ENCODE data around the gene CDC26.

DNA sequence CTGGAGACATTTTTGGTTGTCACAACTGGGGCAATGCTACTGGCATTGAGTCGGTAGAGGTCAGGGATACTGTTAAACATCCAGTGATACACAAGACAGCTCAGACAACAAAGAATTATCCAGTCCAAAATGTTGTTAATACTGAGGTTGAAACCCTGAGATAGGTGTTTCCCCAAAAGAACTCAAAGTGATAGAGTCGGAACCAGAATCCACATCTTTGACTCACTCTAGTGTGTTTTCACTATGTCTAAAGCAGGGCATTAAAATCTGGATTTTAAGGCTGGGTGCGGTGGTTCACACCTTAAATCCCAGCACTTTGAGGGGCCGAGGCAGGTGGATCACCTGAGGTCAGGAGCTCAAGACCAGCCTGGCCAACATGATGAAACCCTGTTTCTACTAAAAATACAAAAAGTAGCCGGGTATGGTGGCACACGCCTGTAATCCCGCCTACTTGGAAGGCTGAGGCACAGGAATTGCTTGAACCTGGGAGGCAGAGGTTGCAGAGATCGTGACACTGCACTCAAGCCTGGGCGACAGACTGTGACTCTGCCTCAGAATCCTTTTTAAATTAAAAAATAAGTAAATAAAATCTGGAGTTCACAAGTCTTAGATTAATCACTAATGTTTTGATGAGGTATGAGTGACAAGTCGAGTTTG lies 37.0 kb downstream of the CDC26 start:
- TF ChIP-seq, protein P1, sequence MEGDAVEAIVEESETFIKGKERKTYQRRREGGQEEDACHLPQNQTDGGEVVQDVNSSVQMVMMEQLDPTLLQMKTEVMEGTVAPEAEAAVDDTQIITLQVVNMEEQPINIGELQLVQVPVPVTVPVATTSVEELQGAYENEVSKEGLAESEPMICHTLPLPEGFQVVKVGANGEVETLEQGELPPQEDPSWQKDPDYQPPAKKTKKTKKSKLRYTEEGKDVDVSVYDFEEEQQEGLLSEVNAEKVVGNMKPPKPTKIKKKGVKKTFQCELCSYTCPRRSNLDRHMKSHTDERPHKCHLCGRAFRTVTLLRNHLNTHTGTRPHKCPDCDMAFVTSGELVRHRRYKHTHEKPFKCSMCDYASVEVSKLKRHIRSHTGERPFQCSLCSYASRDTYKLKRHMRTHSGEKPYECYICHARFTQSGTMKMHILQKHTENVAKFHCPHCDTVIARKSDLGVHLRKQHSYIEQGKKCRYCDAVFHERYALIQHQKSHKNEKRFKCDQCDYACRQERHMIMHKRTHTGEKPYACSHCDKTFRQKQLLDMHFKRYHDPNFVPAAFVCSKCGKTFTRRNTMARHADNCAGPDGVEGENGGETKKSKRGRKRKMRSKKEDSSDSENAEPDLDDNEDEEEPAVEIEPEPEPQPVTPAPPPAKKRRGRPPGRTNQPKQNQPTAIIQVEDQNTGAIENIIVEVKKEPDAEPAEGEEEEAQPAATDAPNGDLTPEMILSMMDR (IDR thresholded peaks at IDR 0.05; ENCODE audit: low read length), result no peak
- TF ChIP-seq EZH2 (IDR thresholded peaks at IDR 0.05; ENCODE audit: borderline replicate concordance, low read length), result no peak

Data from OCI-LY1 (cell line).